Measurements from ENCODE around the gene SLC39A3. TPM values are rescaled to one million over a fixed set of nuclear protein-coding genes. Genes with fewer than 3 reads are reported as not detected.

The SLC39A3 gene
- total RNA-seq, 1 experiment from 2014 or later: 32.4 TPM

- H3K4me2 ChIP-seq (ENCODE audit: insufficient read depth, insufficient read length, low read length): no peak overlapping the region
- no peaks in the 10 kb centered on the region for H3K9me3 ChIP-seq (ENCODE audit: control insufficient read depth, low read depth, low read length)
- no peak overlapping the region for H4K8ac ChIP-seq (replicated peaks; ENCODE audit: insufficient read length, low read depth, low read length)
- H3K4me3 Mint-ChIP-seq: no peak overlapping the region
- no peak for DNase-seq
- H3K9ac ChIP-seq (ENCODE audit: extremely low read depth, insufficient read length, low read length): no peak overlapping the region
- no peak overlapping the region for H2BK120ac ChIP-seq (ENCODE audit: low read depth, low read length, poor library complexity, severe bottlenecking)
- no peaks in the 10 kb centered on the region for H3K4me1 ChIP-seq (ENCODE audit: insufficient read depth, low read length)
- H3K27ac ChIP-seq (ENCODE audit: insufficient read length, low read depth, low read length): no peak overlapping the region
- no CpG with 5 or more reads among the region's 43 CpGs for WGBS (ENCODE audit: extremely low coverage, insufficient read length, low lambda C conversion rate)
- no peak overlapping the region for H3K27ac Mint-ChIP-seq
- no peak overlapping the region for H3K56ac ChIP-seq (ENCODE audit: insufficient read length, low read depth, low read length)
- no peak overlapping the region for H2AK5ac ChIP-seq (ENCODE audit: insufficient read length, low read length)
- H3K27me3 ChIP-seq (ENCODE audit: insufficient read depth, low read length): no peaks in the 10 kb centered on the region
- peaks cover 5% of the 10 kb centered on the region; the same call in 1 of the 2 replicates for H3K27me3 Mint-ChIP-seq (ENCODE audit: low read depth)
- H3K79me1 ChIP-seq (ENCODE audit: insufficient read depth, low read depth, low read length, poor library complexity, severe bottlenecking): no peaks in the 10 kb centered on the region
- no peak overlapping the region for H2AFZ ChIP-seq (ENCODE audit: low read length)
- no peak overlapping the region for H3T11ph ChIP-seq (ENCODE audit: low read length)
- no peaks in the 10 kb centered on the region for H3K23me2 ChIP-seq (ENCODE audit: insufficient read length, low read depth, low read length, poor library complexity, severe bottlenecking)
- TF ChIP-seq CTCF (conservative IDR thresholded peaks at IDR 0.05): no peak
- H4K91ac ChIP-seq (ENCODE audit: insufficient read length, low read depth, low read length): no peak overlapping the region
- peaks cover 13 to 58% (median 48%) of the 10 kb centered on the region in 3 experiments; a peak in 6 of 7 replicates for H3K36me3 Mint-ChIP-seq (ENCODE audit: insufficient read depth in 1 of 3, low read depth in 3 of 3)
- no peak overlapping the region for H3K23ac ChIP-seq (ENCODE audit: insufficient read length, low read depth, low read length)
- no peak overlapping the region for H4K5ac ChIP-seq (ENCODE audit: insufficient read length, low read depth, low read length)
- no peak overlapping the region for H2BK15ac ChIP-seq (ENCODE audit: low read depth, low read length)
- no peak overlapping the region for H2BK12ac ChIP-seq (ENCODE audit: insufficient read length, low read depth, low read length)
- H4K20me1 ChIP-seq (ENCODE audit: control insufficient read depth, insufficient read depth, insufficient read length): no peaks in the 10 kb centered on the region
- no peaks in the 10 kb centered on the region for H3K4me1 Mint-ChIP-seq
- H3K18ac ChIP-seq (ENCODE audit: insufficient read length, low read depth, low read length): no peak overlapping the region
- H3K79me2 ChIP-seq (ENCODE audit: insufficient read depth, low read length): no peaks in the 10 kb centered on the region
- H3K14ac ChIP-seq (ENCODE audit: insufficient read depth, low read length): no peak overlapping the region
- H3K9me3 Mint-ChIP-seq: no peaks in the 10 kb centered on the region
- H2BK5ac ChIP-seq (ENCODE audit: insufficient read length, low read length): no peak overlapping the region
- H3K4ac ChIP-seq (ENCODE audit: low read depth, low read length): no peak overlapping the region
- H2BK20ac ChIP-seq (ENCODE audit: low read depth, low read length, poor library complexity, severe bottlenecking): no peak overlapping the region
Measured at GRCh38 chr19:2754659-2755447, 15.0 kb upstream of the SLC39A3 start.
